Muscle of arm (tissue), 14 donors: ENCODE results near the gene BSCL2. TPM values are rescaled to one million over a fixed set of nuclear protein-coding genes. Genes with fewer than 3 reads are reported as not detected.
"Not testable (repeated sequence)": the region's sequence is repeated elsewhere in the genome, so short reads cannot be mapped to it uniquely, and the experiment has no call there.

ENCODE experiments used
- DNase-seq: peaks from one replicate; pipeline ENCODE4 v3.0.0-alpha.2; 2013
- long read RNA-seq, 11 donors: transcript quantifications; one replicate each; lab custom pipeline, GENCODE V29; 2026
- polyA plus RNA-seq, 12 donors: library from polyadenylated mRNA; unstranded; fragments of 120-200 nt; gene quantifications; one replicate each; pipeline ENCODE4 v1.2.1, GENCODE V29; 2013; ENCODE audit not compliant: insufficient read length in 12 of 12

Gene BSCL2
- polyA plus RNA-seq, result 10 to 100 TPM in 11 of 12 donors, not detected in 1; 16.3 to 71.7 (median 23.7) TPM
- long read RNA-seq, donor 1, transcript BSCL2-207 (11 exons, 1,516 nt), result minor isoform, 5 of 21 reads
- long read RNA-seq, donor 1, transcript BSCL2-203 (11 exons, 1,683 nt), result major isoform, 8 of 21 reads
- long read RNA-seq, donor 1, partial matches to known transcripts, result 0 of 21 reads
- long read RNA-seq, donor 1, other reads (novel, unspliced or antisense), result 0 of 21 reads
- long read RNA-seq, donor 2, transcript BSCL2-207 (11 exons, 1,516 nt), result major isoform, 5 of 12 reads
- long read RNA-seq, donor 2, partial matches to known transcripts, result 0 of 12 reads
- long read RNA-seq, donor 2, other reads (novel, unspliced or antisense), result 5 of 12 reads
- long read RNA-seq, donor 3, partial matches to known transcripts, result 0 of 5 reads
- long read RNA-seq, donor 3, other reads (novel, unspliced or antisense), result 0 of 5 reads
- long read RNA-seq, donor 4, partial matches to known transcripts, result 0 of 2 reads
- long read RNA-seq, donor 4, other reads (novel, unspliced or antisense), result 0 of 2 reads
- long read RNA-seq, donor 5, result 0 reads
- long read RNA-seq, donor 6, partial matches to known transcripts, result 0 of 2 reads
- long read RNA-seq, donor 6, other reads (novel, unspliced or antisense), result 0 of 2 reads
- long read RNA-seq, donor 7, partial matches to known transcripts, result 0 of 4 reads
- long read RNA-seq, donor 7, other reads (novel, unspliced or antisense), result 0 of 4 reads
- long read RNA-seq, donor 8, transcript BSCL2-207 (11 exons, 1,516 nt), result major isoform, 8 of 14 reads
- long read RNA-seq, donor 8, partial matches to known transcripts, result 0 of 14 reads
- long read RNA-seq, donor 8, other reads (novel, unspliced or antisense), result 0 of 14 reads
- long read RNA-seq, donor 9, partial matches to known transcripts, result 0 of 5 reads
- long read RNA-seq, donor 9, other reads (novel, unspliced or antisense), result 0 of 5 reads
- long read RNA-seq, donor 10, transcript BSCL2-207 (11 exons, 1,516 nt), result major isoform, 5 of 7 reads
- long read RNA-seq, donor 10, partial matches to known transcripts, result 0 of 7 reads
- long read RNA-seq, donor 10, other reads (novel, unspliced or antisense), result 0 of 7 reads
- long read RNA-seq, donor 11, transcript BSCL2-207 (11 exons, 1,516 nt), result major isoform, 8 of 9 reads
- long read RNA-seq, donor 11, partial matches to known transcripts, result 0 of 9 reads
- long read RNA-seq, donor 11, other reads (novel, unspliced or antisense), result 0 of 9 reads

DNA sequence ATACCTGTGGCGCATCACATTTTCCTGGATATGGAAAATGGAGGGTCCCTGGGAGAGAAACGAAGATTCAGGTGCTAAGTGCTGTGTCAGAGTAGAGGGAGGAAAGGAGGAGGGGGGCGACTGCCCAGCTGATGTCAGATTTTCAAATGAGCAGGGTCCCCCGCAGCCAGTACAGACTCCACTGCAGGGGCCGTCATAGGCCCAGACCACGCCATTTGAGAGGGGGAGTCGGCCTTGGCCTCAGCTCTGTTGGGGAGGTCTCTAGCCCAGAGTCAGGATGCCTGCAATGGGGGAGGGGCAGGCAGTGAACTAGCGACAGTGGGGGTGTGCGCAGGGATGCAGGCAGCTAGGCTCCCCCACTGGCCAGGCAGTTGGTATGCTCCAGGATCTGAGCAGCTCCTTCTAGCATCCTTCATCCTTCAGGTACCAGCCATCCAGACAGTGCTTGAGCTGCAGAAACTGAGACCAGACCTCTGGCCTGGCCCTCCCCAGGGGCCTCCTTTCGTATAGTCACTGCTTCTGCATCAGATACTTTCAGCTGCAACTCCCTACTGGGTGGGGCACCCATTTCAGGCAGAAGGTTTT is at the start of gene BSCL2, which contains the start of gene GNG3:
Gene BSCL2, minus strand, starts transcription at position 148 of the 585 bp plus-strand sequence. CDS start 229 bp downstream, outside the sequence.
Gene GNG3, plus strand, starts transcription at position 400 of the 585 bp plus-strand sequence. CDS start 620 bp downstream, outside the sequence.
- DNase-seq, result no peak

DNA sequence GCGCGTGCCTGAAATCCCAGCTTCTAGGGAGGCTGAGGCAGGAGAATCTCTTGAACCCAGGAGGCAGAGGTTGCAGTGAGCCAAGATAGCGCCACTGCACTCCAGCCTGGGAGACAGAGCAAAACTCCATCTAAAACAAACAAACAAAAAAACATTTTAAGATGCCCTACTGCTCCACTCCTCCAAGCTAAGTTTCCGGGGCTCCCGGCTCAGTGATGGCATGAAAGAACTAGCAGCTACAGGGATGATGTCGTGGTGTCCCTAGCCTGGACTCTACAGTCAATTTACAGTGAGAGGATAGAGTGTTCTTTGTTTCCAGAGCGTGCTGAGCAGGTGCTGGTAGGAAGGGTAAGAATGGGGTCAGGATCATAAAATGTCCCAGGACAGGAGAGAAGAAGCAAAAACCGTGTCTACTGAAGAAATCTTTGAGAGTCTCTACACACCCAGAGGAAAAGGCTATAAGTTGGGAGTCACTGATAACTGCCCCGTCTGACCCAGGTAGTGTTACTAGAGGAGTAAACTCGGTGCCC is 47.9 kb upstream of the BSCL2 start:
- no peak for DNase-seq

DNA sequence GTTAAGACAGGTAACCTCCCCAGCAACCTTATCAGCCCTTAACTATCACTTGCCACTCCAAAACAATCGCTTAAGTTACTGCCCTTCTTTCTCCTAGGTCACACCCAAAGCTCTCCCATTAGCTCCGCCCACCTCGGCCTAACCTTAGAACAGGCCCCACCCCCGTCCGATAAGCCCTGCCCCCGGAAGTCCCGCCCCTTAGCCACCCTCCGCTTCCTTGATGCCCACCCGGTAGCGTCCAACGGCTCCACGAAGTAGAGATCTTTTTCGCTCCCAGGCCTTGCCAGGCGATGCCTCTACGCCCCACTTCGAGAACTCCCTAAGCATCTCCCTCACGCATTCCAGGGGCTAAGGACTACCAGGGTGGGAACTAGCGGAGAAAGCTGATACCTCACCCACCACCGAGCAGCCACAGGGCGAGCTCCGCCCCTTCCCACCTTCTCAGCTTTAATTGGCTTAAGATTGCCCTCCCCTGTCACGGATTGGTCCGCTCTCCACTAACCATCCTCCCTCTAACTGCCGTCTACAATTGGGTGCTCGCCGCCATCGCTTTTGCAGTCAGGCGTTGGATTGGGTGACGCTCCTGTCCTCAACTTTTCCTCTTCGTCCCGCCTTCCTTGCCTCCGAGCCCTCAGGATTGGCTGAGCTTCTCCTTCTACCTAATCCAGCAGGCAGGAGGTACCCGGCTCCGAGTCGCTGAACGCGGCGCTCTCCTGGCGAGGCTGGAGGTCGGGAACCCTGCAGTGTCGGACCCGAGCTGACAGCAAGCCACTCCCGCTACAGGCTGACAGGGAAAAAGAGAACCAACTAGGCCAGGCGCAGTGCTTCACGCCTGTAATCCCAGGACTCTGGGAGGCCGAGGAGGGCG is 46.7 kb upstream of the BSCL2 start, which contains the start of gene ZBTB3:
Gene ZBTB3, minus strand, starts transcription at position 425 of the 868 bp plus-strand sequence. CDS start 496 bp downstream, outside the sequence.
- DNase-seq, result peak; percentile 98

DNA sequence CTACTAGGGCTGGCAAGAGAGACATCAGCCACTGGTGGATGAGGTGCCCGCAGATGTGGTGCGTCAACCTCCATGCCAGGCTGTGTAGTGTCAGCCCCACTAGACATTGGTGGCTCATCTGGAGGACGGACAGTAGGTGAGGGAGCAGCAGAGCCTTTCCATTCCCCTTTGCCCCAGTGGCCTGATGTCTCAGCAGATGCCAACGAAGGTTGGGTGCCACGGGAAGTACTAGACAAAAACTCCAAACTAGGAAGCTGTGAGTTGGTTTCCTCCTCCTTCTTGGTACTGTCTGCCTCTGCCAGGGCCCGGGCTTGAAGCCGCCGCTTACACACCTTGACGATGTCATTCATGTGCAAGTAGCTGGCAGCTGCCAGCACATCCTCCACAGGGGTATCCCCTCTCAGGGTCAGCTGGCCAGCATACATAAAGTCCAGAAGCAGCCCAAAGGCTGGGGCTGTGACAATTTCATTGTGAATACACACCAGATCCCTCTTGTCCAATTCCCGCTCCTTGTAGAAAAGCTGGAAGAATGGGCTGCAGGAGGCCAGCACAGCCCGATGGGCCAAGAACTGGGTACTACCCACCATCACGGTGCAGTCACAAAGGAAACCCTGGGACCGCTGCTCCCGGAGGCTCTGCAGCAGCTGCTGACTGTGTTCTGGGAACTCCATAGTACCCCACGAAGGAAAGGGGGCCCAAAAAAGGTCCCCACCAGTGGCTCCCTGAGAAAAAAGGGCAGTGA is 45.9 kb upstream of the BSCL2 start:
- DNase-seq, result no peak

DNA sequence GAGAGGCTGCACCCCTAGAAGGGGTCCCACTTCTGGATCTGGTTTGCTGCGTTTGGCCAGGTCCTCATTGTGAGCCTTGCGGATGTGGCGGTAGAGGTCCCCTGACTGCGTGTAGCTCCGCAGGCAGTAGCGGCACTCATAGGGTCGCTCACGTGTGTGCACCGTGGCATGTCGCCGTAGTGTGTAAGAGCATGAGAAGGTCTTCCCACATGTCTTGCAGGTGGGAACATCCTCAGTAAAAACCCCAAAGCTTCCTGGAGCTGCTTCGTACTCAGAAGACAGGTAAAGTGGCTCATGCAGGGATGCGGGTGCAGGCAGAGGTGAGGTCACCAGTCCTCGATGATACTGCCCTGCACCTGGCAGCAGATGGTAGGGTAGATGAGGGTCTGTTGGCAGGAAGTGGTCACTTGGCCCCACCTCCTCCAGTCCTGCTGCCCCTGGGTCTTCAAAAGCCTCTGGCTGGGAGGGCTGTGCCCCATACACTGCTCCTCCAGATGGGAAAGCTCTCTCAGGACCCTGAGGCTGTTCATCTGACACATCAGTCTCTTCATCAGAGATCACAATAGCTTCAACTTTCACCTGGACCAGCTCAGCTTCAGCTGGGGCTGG is 45.1 kb upstream of the BSCL2 start:
- DNase-seq, result no peak

DNA sequence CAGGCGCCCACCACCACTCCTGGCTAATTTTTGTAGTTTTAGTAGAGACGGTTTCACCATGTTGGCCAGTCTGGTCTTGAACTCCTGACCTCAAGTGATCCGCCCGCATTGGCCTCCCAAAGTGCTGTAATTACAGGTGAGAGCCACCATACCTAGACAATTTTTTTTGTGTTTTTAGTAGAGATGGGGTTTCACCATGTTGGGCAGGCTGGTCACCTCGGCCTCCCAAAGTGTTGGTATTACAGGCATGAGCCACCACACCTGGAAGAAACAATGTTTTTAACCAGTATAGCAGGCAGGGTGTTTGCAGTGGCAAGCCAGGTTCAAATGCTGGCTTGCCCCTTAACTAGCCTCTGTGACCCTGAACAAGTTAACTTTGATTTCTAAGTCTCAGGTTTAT is 42.7 kb upstream of the BSCL2 start:
- not testable (repeated sequence) for DNase-seq

DNA sequence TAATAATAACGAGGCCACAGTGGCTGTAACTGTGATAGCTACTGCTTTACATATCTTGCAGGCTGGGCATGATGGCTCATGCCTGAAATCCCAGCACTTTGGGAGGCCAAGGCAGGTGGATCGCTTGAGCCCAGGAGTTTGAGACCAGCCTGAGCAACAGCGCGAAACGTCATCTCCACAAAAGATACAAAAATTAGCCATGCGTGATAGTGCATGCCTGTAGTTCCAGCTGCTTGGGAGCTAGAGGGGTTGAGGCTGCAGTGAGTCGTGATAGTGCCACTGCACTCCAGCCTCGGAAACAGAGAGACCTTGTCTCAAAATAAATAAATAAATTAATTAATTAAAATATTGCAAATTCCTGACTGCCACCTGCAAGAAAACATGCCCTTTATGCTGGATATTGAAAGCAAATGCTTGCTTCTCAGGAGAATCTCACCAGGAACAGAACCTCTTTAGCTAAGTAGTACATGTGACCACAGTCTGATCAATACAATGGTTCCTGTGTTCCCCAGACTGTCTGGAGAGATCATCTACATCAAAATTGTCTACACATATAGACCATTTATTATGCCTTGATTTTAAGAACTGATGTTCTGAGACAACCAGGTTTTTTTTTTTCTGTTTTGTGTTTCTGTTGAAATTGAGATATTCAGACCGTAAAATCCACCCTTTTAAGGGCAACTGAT is 40.4 kb upstream of the BSCL2 start:
- no peak for DNase-seq

DNA sequence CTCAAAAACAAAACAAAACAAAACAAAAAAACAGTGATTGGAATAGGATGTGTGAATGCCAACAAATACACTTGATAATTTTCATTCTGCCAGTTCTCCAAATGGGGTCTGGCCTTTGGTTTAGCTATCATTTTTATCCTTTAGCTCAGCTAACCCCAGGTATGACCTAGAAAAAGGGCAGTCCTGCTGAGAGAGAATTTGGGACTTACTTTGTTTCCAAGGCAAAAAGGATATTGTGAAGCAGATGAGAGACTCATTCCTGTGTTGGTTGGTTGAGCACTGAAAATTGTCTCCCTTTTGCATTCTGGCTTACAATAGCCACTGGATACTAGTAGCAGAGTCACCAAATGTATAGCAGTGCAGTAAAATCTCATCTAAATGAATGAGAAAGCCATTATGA is 30.0 kb upstream of the BSCL2 start:
- DNase-seq, result no peak

DNA sequence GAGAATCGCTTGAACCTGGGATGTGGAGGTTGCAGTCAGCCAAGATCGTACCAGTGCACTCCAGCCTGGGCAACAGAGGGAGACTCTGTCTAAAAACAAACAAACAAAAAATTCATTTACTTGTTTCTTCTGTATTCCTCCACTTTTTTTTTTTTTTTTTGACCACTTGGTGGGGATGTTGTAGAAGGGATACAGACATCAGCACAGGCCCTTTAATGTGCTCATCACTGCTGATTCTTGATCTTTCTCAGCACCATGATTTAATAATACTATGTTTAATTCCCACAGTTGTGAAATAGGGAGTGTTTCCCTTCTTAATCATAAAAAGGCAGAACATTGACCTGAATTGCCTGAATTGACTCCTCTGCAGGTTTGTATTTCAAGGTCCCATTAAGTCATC is 25.6 kb upstream of the BSCL2 start:
- no peak for DNase-seq

DNA sequence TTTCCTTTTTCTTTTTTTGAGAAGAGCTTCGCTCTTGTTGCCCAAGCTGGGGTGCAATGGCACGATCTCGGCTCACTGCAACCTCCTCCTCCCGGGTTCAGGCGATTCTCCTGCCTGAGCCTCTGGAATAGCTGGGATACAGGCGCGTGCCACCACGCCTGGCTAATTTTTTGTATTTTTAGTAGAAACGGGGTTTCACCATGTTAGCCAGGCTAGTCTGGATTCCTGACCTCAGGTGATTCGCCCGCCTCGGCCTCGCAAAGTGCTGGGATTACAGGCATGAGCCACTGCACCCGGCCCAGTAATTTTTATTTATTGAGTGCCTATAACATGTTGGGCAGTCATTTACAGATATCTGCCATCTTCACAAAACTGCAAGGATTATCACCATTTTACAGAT is 22.9 kb upstream of the BSCL2 start:
- DNase-seq, result not testable (repeated sequence)

DNA sequence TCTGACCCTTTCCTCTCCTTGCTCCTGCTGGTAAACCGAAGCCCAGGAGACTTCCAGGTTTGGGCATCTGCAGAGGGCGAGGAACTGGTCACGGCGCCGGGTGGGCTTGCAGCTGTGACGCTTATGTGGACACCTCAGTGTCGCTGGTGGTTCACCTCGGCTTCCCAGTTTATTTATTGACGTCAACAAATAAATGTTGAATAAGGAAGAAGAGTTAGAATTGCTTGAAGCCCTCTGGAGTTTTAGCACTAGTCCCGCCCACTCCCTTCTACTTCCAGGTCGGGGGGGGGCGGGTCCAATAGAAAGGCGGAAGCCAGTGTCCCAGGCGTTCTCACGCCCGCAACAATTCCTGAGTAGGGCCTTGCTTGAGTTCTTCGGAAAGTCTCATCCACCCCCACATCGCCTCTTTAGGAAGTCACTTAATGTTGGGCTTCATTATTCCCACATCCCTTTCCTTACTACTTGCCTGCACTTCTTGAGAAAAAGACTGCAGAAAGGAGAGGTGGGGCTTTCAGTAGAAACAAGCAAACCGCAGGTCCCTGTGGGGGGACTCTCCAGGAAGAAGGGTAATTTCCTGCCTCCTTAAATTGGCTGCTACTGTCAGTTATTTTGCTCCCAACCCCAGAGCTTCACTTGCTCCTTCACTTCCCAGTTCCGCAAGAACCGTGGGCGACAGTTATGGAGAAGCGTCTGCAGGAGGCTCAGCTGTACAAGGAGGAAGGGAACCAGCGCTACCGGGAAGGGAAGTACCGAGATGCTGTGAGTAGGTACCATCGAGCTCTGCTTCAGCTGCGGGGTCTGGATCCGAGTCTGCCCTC is 21.2 kb upstream of the BSCL2 start, which contains the start of gene TTC9C:
Gene TTC9C, plus strand, starts transcription at position 316 of the 818 bp plus-strand sequence. Its CDS starts 363 bp downstream, at position 679.
- DNase-seq, result peak; percentile 91

DNA sequence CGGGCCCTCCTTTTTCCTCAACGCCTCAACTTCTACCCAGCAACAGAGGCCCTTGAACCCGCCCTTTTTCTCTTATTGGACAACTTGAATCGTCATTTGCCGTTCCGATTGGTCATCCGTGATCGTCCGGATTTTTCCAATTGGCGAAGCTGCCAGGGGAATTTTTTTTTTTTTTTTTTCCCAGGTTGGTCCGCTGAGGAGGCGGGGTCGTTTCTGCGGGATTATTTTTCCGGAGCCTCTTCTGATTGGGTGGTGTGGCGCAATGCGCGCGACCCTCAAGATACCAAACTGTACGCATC is 20.6 kb upstream of the BSCL2 start:
- DNase-seq, result peak; percentile 97

DNA sequence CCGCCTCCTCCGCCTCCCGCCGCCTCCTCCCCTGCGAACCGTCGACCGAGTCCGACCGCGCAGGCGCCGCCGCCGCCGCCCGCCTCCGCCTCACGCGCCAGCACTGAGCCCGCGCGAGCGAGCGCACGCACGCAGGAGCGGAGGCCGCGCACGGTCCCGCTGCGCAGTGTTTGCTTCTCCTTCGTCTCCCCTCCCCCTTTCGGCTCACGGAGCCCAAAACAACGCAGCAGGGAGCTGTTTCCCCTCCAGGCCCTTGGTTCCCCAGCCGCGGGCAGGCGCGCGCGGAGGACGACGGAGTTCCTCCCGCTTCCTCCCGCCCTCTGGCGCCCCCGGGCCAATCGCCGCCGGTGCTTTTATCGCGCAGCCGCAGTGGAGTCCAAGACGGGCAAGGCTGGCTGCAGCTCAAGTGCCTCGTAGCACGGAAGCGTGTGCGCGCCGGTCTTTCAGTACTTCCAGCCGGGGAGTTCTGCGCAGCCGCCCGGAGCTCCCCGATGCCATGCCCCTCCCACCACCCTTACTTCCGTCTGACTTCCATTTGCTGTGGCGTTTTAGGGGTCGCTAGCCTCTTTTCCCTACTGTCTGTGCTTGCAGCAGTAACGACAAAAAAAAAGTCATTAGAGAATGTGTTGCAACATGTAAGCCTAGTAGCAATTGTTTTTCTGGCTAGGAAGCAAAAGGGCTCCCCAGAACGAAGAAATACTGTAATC is 20.1 kb upstream of the BSCL2 start, which contains the start of gene HNRNPUL2:
Gene HNRNPUL2, minus strand, starts transcription at position 293 of the 707 bp plus-strand sequence. CDS start 301 bp downstream, outside the sequence.
- DNase-seq, result peak; percentile 100

DNA sequence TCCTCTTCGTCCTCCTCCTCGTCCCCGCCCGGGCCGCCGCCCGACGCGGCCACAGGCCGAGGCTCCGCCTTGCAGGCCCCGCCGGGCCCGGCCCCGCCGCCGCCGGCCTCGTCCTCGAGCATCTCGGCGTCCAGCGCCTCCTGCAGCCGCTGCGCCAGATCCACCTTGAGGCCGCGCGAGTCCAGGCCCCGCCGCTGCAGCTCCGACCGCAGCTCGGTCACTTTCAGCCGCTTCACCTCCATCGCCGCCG is 19.6 kb upstream of the BSCL2 start:
- no peak for DNase-seq

DNA sequence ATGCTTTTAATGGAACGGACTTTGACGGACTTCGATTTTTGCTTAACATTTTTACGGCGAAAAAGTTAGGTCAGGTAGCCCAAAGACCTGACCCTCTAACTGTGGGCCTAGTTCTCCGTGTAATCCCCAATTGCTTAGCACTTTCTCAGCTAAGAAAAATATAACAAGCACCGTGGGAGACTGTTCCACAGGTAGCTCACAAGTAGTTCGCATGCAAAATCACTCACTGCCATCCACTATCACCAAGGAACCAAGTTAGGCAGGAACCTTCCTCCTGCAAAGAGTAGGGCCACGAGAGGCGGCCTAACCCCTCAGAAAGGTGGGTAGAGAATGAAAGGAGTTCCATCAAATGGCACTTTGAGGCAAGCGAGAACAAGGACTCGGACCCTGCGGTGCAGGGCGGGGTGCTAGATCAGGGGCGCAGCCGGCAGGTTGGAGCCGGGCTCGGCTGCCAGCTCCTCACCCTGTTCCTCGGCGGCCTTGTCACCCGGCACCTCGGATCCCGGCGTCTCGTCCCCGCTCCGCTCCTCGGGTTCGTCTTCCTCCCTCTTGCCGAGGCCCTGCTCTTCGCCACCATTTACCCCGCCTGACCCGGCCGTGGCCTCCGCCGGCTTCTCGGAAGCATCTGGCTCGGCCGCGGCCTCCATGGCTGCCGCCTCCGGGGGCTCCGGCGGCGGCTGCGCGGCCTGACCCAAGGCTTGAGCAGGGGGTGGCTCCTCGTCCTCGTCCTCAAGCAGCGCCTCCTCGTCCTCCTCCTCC is 19.1 kb upstream of the BSCL2 start:
- no peak for DNase-seq

DNA sequence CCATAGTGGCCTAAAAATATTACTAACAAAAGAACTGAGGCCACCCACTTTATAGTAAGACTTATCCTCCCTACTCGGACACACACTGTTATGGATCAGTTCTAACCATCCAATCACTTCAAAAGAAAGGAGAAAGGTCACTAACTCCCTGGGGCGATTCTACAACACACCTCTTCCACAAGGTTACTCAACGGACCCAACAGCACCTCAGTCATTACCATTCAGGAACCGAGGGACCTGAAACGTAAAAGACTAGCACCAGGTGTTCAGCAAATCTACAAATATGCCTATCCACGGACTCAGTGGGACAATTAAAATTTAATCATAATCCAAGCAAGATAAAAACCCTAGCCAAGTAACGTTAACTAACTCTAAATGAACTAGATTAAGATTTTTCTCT is 18.4 kb upstream of the BSCL2 start:
- DNase-seq, result no peak
